HepG2 (cell line): ENCODE data around the gene SNX21. TPM values are rescaled to one million over a fixed set of nuclear protein-coding genes. Genes with fewer than 3 reads are reported as not detected.

Source experiments
- ATAC-seq: fragments of 200-7000 bp; cut with Tn5 transposase; 3 replicates; pipeline ENCODE4 v1.9.1; 2020; ENCODE audit warnings: mild to moderate bottlenecking, moderate library complexity
- BruUV-seq: library from RNA; stranded (reverse); fragments of 400-500 nt; replicated peaks from 2 replicates; lab custom pipeline; 2021; lab: Mats Ljungman, UMichigan
- CTCF ChIA-PET: fragments of 300-600 bp; formaldehyde crosslinking; extraction: SDS; loops from one replicate; lab custom pipeline; 2021; ENCODE audit warnings: low total read pairs, inconsistent platforms, low intra/inter-chr PET ratio; lab: Yijun Ruan, JAX
- POLR2A ChIA-PET: fragments of 350-600 bp; sonication (Branson Sonifier 250); formaldehyde crosslinking; loops from one replicate; lab custom pipeline; 2020; ENCODE audit warnings: antibody characterized with exemption, inconsistent platforms; lab: Yijun Ruan, JAX
- DNase-seq: peaks from one replicate; pipeline ENCODE4 v3.0.0-alpha.2; 2015; ENCODE audit warnings: low spot score
- FAIRE-seq: peaks from 3 replicates; lab custom pipeline; 2011; peaks lifted over from hg19 to GRCh38; lab: Jason Lieb, UNC
- H2AFZ ChIP-seq: one replicate; pipeline ENCODE4 v1.6.1; 2011; ENCODE audit warnings: low read length, inconsistent platforms
- H3K27ac ChIP-seq: fragments of 300-600 bp; 3 replicates; pipeline ENCODE4 v1.8.0; 2011; ENCODE audit warnings: mixed run types, mild to moderate bottlenecking, mixed read lengths, low read length, inconsistent platforms; ENCODE audit not compliant: insufficient read depth; ENCODE audit errors: extremely low read length
- H3K27me3 ChIP-seq, 2 experiments: fragments of 200-600 bp in 1 of 2; 2 replicates in 1 of 2; 3 replicates in 1 of 2; pipeline versions ENCODE4 v1.6.0 to v1.8.0; 2011; ENCODE audit warnings: low read length in 2 of 2, mild to moderate bottlenecking in 2 of 2, moderate library complexity in 2 of 2, inconsistent platforms in 1 of 2; ENCODE audit not compliant: insufficient read depth in 2 of 2, control insufficient read depth in 1 of 2
- H3K36me3 ChIP-seq, 2 experiments: fragments of 200-600 bp in 1 of 2; replicated peaks in 1 of 2; 2 replicates in 1 of 2; 3 replicates in 1 of 2; pipeline versions ENCODE4 v1.5.1 to v1.8.0; 2011; ENCODE audit warnings: low read length in 2 of 2, inconsistent platforms in 1 of 2; ENCODE audit not compliant: insufficient read depth in 2 of 2, control insufficient read depth in 1 of 2
- H3K4me1 ChIP-seq: 2 replicates; pipeline ENCODE4 v1.5.1; 2012; ENCODE audit warnings: low read length, inconsistent platforms; ENCODE audit not compliant: insufficient read depth
- H3K4me2 ChIP-seq: 2 replicates; pipeline ENCODE4 v1.6.0; 2011; ENCODE audit warnings: low read depth, low read length, inconsistent platforms
- H3K4me3 ChIP-seq, 3 experiments: fragments of 200-600 bp in 1 of 3; sonication (generic), shearing (Covaris generic) in 1 of 3; replicated peaks in 1 of 3; 2 replicates each; pipeline ENCODE4 v1.5.1; 2011 to 2016; ENCODE audit warnings: low read length in 3 of 3, inconsistent platforms in 2 of 3, low read depth in 2 of 3, mild to moderate bottlenecking in 2 of 3, control low read depth in 1 of 3, mixed read lengths in 1 of 3; ENCODE audit not compliant: insufficient read depth in 1 of 3
- H3K79me2 ChIP-seq: one replicate; pipeline ENCODE4 v1.6.1; 2011; ENCODE audit warnings: low read length, inconsistent platforms; ENCODE audit not compliant: insufficient read depth
- H3K9ac ChIP-seq: 2 replicates; pipeline ENCODE4 v1.6.0; 2011; ENCODE audit warnings: mild to moderate bottlenecking, low read depth, low read length, inconsistent platforms; ENCODE audit not compliant: insufficient read depth
- H3K9me3 ChIP-seq: 2 replicates; pipeline ENCODE4 v1.5.1; 2012; ENCODE audit warnings: mild to moderate bottlenecking, low read length
- H4K20me1 ChIP-seq: 2 replicates; pipeline ENCODE4 v1.6.0; 2011; ENCODE audit warnings: inconsistent platforms, mild to moderate bottlenecking, low read length, moderate library complexity; ENCODE audit not compliant: insufficient read depth
- ARNT2 ChIP-seq: sonication (generic); formaldehyde crosslinking; IDR thresholded peaks from 2 replicates; pipeline ENCODE4 v1.8.0; 2022; ENCODE audit warnings: mild to moderate bottlenecking, low read depth, missing genetic modification reagents, moderate library complexity
- CAMTA2 ChIP-seq: sonication (generic); formaldehyde crosslinking; IDR thresholded peaks from 2 replicates; pipeline ENCODE4 v1.4.0; 2020; ENCODE audit warnings: mild to moderate bottlenecking, missing genetic modification reagents, borderline replicate concordance
- CREB1 ChIP-seq, 2 experiments: fragments of 450-650 bp in 1 of 2; IDR thresholded peaks; 2 replicates each; pipeline ENCODE4 v1.6.1; 2016 to 2017; ENCODE audit warnings: control low read depth in 1 of 2, mild to moderate bottlenecking in 1 of 2, missing compliant biosample characterization in 1 of 2, missing genetic modification characterization in 1 of 2
- HBP1 ChIP-seq: IDR thresholded peaks from 2 replicates; pipeline ENCODE4 v1.6.1; 2016; ENCODE audit warnings: low read depth, control low read depth
- RBM39 ChIP-seq: fragments of 200-400 bp; formaldehyde crosslinking; IDR thresholded peaks from one replicate; pipeline ENCODE4 v1.6.1; 2018; ENCODE audit warnings: antibody characterized with exemption, mild to moderate bottlenecking, low read depth, low read length; ENCODE audit not compliant: poor library complexity, severe bottlenecking
- TEAD3 ChIP-seq: optimal IDR thresholded peaks from 2 replicates; pipeline ENCODE3; 2016; ENCODE audit warnings: borderline replicate concordance
- ZNF224 ChIP-seq: sonication (generic); formaldehyde crosslinking; IDR thresholded peaks from 2 replicates; pipeline ENCODE4 v1.5.0; 2020; ENCODE audit warnings: mild to moderate bottlenecking, missing genetic modification reagents
- ZNF430 ChIP-seq: sonication (generic); formaldehyde crosslinking; IDR thresholded peaks from 2 replicates; pipeline ENCODE4 v1.9.0; 2021; ENCODE audit warnings: mild to moderate bottlenecking, missing genetic modification reagents
- ZNF460 ChIP-seq: sonication (generic); formaldehyde crosslinking; IDR thresholded peaks from 2 replicates; pipeline ENCODE4 v1.5.1; 2020; ENCODE audit warnings: missing genetic modification reagents, mild to moderate bottlenecking, borderline replicate concordance
- ZNF674 ChIP-seq: sonication (generic); formaldehyde crosslinking; IDR thresholded peaks from 2 replicates; pipeline ENCODE4 v1.5.0; 2020; ENCODE audit warnings: low read depth, mild to moderate bottlenecking, missing genetic modification reagents
- ZNF710 ChIP-seq: sonication (generic); formaldehyde crosslinking; IDR thresholded peaks from 2 replicates; pipeline ENCODE4 v1.5.0; 2020; ENCODE audit warnings: mild to moderate bottlenecking, missing genetic modification reagents, borderline replicate concordance
- ZNF766 ChIP-seq: sonication (generic); formaldehyde crosslinking; IDR thresholded peaks from 2 replicates; pipeline ENCODE4 v1.5.0; 2020; ENCODE audit warnings: missing genetic modification reagents, borderline replicate concordance
- WGBS: methylation state at CpG from one replicate; pipeline ENCODE4 v1.1.6; 2017; ENCODE audit warnings: low lambda C conversion rate; 5-methylcytosine and 5-hydroxymethylcytosine counted together
- in situ Hi-C: cut with HindIII; loops from 2 replicates; pipeline ENCODE4 v1.10.0; 2017; ENCODE audit warnings: low pct_unique_long_range_greater_than_20kb; ENCODE audit not compliant: extremely low pct_ligation_motif_present
- intact Hi-C: fragments of 100-400 bp; cut with micrococcal nuclease; formaldehyde crosslinking; loops from one replicate; pipeline ENCODE4 v1.10.0; 2022; ENCODE audit not compliant: unreplicated experiment
- polyA plus RNA-seq, 8 experiments: library from polyadenylated mRNA; depleted of rRNA in 3 of 8; stranded (reverse) in 7 of 8; unstranded in 1 of 8; fragments of >200 nt; fragmentation: Illumina TruSeq in 4 of 8; extraction: Trizol in 4 of 8; gene quantifications; 2 replicates each; pipeline versions ENCODE4 v1.2.1 to v1.2.3, GENCODE V29; 2011 to 2016; ENCODE audit warnings: low read depth in 4 of 8, missing spikeins in 1 of 8, mixed read lengths in 1 of 8; ENCODE audit not compliant: insufficient read depth in 1 of 8
- total RNA-seq, 5 experiments: library from RNA; depleted of rRNA; stranded (reverse); fragments of >200 nt; fragmentation: Illumina TruSeq; extraction: Trizol; gene quantifications; 2 replicates each; pipeline ENCODE4 v1.2.3, GENCODE V29; 2016; ENCODE audit warnings: low read depth in 1 of 5
- TF ChIP-seq, protein P1 (sequence below): sonication (generic); formaldehyde crosslinking; IDR thresholded peaks from 2 replicates; pipeline ENCODE4 v1.5.0; 2020; ENCODE audit warnings: missing genetic modification reagents

Gene SNX21
- total and polyA plus RNA-seq, 2 of the 13 experiments (the other 11 are each of a cell fraction or from before 2014, with no cell fraction given) = 7.7 to 12.8 TPM

GRCh38 chr20:45845452-45845851, 11.9 kb downstream of the SNX21 start:
- FAIRE-seq = peak; percentile 42
- H3K36me3 ChIP-seq = peaks cover 23 to 44% of the 10 kb centered on the region in 2 experiments

DNA sequence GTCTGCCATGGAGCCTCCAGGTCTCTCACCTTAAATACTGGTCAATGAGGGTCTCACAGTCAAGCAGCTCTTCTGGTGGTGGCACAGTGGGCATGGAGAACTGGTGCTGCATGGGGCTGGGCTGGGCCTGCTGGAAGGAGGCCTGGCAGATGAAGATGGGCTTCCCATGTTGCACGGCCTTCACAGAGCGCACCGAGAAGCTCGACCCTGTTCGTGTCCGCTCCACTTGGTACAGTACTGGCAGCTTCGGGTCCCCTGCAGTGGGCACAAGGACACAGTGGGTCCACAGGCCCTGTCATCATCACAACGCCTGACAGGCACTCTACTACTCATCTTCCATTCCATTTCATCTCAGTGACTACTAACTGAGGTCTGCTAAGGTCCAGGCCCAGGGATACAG, 14.8 kb downstream of the SNX21 start:
- no peaks in the 10 kb centered on the region for H4K20me1 ChIP-seq
- peaks cover 13 to 26% of the 10 kb centered on the region in 2 experiments for H3K36me3 ChIP-seq
- CTCF ChIA-PET = no interaction called here
- no peaks in the 10 kb centered on the region for H3K27me3 ChIP-seq
- no peak overlapping the region for H3K4me2 ChIP-seq
- WGBS = 91% methylated on average over 8 of the region's 8 CpGs
- H3K4me3 ChIP-seq = no peak overlapping the region
- H2AFZ ChIP-seq = no peak overlapping the region
- no peaks in the 10 kb centered on the region for H3K79me2 ChIP-seq
- H3K9ac ChIP-seq = no peak overlapping the region
- FAIRE-seq = no peak
- intact Hi-C loops (no loop called here), in situ Hi-C loops (no loop called here)
- no peak for DNase-seq
- H3K9me3 ChIP-seq = no peaks in the 10 kb centered on the region
- H3K4me1 ChIP-seq = peaks cover 4% of the 10 kb centered on the region; the same call in 1 of the 2 replicates
- no peak overlapping the region for H3K27ac ChIP-seq
- no TSS peak for BruUV-seq
- no peak; the same call in 1 of the 3 replicates for ATAC-seq
- POLR2A ChIA-PET = interaction anchor here (0.8 to 2.0 kb wide), 2 partner anchors 9 to 122 kb away, joined by 3 to 6 read pairs; no protein-coding TSS in a partner anchor
- TF ChIP-seq, protein P1, sequence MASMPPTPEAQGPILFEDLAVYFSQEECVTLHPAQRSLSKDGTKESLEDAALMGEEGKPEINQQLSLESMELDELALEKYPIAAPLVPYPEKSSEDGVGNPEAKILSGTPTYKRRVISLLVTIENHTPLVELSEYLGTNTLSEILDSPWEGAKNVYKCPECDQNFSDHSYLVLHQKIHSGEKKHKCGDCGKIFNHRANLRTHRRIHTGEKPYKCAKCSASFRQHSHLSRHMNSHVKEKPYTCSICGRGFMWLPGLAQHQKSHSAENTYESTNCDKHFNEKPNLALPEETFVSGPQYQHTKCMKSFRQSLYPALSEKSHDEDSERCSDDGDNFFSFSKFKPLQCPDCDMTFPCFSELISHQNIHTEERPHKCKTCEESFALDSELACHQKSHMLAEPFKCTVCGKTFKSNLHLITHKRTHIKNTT = no peak
- TF ChIP-seq ZNF430 (no peak), ZNF224 (CRISPR knock-in tag) (no peak), ZNF460 (CRISPR knock-in tag) (no peak), ARNT2 (no peak), CREB1 (IDR thresholded peaks at IDR 0.05) (no peak), CREB1 (CRISPR knock-in tag; IDR thresholded peaks at IDR 0.05) (no peak), RBM39 (no peak), HBP1 (CRISPR knock-in tag) (no peak)

More at GRCh38 chr20:45845452-45845851, 11.9 kb downstream of the SNX21 start:
- Histone ChIP-seq H3K4me2 (no peak overlapping the region), H4K20me1 (no peaks in the 10 kb centered on the region), H2AFZ (no peak overlapping the region)
- no peak for TF ChIP-seq ZNF766 (CRISPR knock-in tag)
- TF ChIP-seq ARNT2 = no peak
- TF ChIP-seq TEAD3 = peak; percentile 30
- no peak for TF ChIP-seq ZNF674 (CRISPR knock-in tag)
- no peak for TF ChIP-seq CAMTA2 (CRISPR knock-in tag)
- TF ChIP-seq ZNF710 = no peak
- TF ChIP-seq, all 625 proteins: peak for 1
- Histone ChIP-seq H3K9me3 (no peaks in the 10 kb centered on the region), H3K4me3 (no peak overlapping the region), H3K9ac (no peak overlapping the region), H3K4me1 (peaks cover 4% of the 10 kb centered on the region; the same call in 1 of the 2 replicates), H3K27me3 (no peaks in the 10 kb centered on the region), H3K27ac (no peak overlapping the region), H3K79me2 (no peaks in the 10 kb centered on the region)
- intact Hi-C loops (no loop called here), in situ Hi-C loops (no loop called here)
- DNase-seq = no peak
- CTCF ChIA-PET = no interaction called here
- ATAC-seq = no peak; the same call in 2 of the 3 replicates
- no TSS peak for BruUV-seq
- POLR2A ChIA-PET = interaction anchor here (1.6 kb wide), 1 partner anchor 12 kb away, joined by 5 read pairs; the partner anchor contains the start of gene SNX21
